ENCODE measurements around the gene AUH.
"Not testable (repeated sequence)": the region's sequence is repeated elsewhere in the genome, so short reads cannot be mapped to it uniquely, and the experiment has no call there.

Gene AUH

DNA sequence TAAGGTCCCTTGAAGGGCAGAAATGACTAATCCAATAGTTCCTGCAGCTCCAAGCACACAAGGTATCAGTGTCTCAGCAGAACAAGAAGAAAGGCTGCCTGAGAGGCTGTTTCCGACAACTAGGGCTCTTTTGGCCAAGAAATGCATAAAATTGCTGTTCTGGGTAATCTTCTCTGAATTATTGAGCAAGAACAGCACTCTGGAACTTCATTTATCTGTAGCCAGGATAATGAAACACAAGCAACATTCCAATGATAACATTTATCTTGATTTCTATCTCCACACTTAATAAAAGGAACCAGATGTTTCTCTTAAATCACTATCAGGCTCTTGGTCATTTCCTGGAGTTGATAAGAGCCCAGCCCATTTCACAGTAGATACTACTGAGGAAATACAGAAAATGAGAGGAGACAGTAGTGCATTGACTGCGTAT is 17.0 kb upstream of the AUH start:
- DNase-seq: no peak

DNA sequence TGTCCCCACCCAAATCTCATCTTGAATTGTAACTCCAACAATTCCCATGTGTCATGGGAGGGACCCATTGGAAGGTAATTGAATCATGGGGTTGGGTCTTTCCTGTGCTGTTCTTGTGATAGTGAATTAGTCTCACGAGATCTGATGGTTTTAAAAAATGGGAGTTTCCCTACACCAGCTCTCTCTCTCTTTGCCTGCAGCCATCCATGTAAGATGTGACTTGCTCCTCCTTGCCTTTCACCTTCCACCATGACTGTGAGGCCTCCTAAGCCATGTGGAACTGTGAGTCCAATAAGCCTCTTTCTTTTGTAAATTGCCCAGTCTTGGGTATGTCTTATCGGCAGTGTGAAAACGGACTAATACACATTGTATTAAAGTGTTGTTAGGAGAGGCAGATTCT is 16.3 kb upstream of the AUH start:
- DNase-seq: not testable (repeated sequence)

DNA sequence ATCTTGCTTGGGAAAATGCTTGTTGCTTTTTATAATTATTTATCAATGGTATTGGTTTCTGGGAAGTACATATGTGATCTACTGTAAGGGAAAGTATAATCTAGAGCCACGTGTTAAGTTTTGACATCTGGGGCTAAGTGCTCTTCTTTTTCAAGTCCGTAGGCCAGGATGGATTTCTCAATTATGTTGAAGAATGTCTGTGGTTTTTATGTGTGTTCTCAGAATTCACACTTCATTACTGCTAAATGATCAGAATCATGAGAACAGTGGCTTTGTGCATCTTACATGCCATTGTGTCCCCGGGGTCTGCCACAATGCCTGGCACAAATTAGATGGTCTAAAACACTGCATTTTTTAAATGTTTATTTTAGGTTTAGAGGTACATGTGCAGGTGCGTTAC is 14.5 kb upstream of the AUH start:
- peak; percentile 7 for DNase-seq

DNA sequence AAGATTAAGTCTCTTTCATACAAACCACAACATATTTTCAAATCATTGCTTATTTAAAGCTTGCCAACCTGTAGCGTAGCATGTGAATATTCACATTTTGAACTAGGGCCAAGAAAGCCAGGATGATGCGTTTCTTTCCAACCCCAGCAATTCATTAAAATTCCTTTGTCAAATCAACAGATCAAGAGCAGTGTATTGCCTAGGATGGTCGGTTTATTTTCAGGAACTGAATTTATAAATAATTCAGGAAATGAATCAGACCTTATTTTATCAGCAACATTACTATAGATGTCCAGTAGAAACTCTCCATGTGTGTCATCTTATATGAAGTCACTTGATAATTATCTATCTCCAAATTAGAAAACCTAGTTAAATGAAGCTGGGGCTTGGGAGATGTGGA is 13.2 kb upstream of the AUH start:
- no peak for DNase-seq

DNA sequence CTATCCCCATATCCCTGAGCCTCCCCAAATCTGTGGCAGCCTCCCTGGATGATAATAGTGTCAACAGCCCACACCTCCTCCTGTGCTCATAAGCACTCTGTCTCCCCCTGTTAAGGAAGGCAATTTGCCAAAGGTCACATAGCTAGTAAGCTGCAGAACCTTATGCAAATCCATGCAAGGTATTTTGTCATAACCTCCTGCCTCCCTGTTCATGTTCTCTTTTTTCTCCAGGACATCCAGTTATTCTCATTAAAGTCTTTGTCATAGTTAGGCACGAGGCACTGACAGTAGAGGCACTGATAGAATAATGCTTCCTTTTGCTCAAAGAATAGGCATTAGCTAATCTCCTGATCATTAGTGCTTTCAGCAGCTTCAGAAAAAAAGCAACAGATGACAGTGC is 10.2 kb upstream of the AUH start:
- DNase-seq: no peak

DNA sequence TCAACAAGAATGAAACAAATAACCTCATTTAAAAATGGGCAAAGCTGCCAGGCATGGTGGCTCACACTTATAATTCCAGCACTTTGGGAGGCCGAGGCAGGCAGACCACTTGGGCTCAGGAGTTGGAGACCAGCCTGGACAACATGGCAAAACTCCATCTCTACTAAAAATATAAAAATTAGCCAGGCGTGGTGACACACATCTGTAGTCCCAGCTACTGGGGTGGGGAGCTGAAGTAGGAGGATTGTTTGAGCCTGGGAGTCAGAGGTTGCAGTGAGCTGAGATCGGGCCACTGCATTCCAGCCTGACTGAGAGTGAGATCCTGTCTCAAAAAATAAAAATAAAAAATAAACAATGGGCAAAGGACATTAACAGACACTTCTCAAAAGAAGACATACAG is 8.3 kb upstream of the AUH start:
- not testable (repeated sequence) for DNase-seq

DNA sequence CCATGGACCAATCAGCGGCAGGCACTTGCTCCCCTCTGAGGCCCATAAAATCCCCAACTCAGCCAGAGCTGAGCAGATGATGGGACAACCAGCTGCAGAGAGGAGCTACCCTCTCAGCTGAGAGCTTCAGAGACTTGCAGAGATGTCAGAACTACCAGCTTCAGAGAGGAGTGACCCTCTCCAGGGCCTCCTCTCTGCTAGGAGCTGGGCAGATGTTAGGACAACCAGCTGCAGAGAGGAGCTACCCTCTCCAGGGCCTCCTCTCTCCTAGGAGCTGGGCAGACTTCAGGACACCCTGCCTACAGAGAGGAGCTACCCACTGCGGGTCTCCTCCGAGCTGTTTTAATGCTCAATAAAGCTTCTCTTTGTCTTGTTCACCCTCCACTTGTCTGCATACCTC is 3.0 kb upstream of the AUH start:
- DNase-seq: no peak

DNA sequence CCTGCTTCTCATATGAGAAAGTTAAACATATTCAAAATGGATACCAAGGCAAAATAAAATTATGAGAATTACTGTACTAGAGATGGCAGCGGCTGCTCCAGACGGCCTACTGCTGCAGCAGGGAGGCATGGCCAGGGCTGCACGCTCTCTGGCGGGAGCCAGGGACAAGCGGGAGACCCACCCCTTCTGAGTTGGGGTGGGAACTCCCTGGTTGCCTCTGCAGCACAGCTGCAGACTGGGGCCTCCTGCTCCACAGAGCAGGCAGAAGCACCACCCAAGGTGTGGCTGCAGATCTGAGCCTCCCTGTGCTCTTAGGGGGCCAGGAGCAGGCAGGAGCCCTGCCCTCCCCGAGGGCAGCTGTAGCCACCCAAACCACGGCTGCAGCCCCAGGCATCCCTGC is 2.3 kb upstream of the AUH start:
- DNase-seq: no peak

DNA sequence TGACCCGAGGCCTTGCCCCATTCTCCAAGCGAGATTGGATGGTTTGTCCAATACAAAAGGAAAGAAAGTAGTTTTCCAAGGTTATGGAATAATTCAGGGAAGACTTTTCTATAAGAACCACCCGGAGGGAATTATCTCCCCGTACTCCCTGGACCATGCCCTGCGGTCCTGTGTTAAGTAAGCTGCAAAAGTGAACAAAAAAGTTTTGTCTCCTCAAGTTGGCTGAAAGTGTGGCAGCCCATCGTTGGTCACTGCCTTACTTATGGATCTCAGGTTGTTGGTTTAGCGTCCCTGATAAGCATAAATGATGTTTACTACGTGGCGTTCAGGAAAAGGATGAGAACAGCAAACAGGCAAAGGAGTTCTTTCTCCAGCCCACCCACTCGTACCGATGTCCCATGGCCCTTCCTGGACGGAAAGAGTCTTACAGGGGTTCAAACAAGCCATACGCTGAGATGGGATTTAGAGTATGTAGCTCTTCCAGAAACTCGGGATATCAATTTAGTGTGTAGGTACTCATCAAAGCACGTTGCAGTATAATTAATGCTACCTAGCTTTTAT is 413 bp upstream of the AUH start:
- DNase-seq: no peak

DNA sequence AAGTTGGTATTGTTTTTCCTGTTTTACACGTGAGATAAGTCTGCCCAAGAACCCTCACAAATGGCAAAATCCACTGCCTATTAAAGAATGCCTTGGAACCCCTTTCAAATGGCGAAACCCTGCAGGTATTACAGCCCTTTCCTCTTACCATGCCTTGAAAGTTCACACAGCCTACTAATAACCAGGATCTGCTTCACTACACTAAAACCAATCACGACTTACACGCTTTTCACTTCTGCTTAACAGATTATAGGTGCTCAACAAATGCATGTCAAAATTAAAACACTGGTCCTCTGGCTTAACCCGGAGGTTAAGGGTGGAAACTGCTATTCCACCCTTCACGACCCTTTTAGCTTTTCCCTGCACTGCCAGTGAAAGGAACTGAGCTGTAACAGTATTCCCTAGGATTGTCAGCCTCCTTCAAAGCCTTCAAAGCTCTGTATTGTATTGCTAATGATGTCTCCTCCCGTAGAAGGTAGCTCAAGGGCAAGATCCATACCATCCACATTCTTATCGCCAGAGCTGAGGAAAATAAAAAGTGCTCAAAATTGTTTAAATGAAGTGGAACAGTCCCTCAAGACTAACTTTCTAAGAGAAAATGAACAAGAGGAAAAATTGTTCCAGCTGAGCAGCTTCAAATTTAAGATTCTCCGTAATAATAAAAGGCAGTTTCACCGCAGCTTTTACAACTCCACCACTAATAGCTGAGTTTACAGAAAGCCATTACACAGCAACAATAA is 997 bp downstream of the AUH start:
- no peak for DNase-seq

DNA sequence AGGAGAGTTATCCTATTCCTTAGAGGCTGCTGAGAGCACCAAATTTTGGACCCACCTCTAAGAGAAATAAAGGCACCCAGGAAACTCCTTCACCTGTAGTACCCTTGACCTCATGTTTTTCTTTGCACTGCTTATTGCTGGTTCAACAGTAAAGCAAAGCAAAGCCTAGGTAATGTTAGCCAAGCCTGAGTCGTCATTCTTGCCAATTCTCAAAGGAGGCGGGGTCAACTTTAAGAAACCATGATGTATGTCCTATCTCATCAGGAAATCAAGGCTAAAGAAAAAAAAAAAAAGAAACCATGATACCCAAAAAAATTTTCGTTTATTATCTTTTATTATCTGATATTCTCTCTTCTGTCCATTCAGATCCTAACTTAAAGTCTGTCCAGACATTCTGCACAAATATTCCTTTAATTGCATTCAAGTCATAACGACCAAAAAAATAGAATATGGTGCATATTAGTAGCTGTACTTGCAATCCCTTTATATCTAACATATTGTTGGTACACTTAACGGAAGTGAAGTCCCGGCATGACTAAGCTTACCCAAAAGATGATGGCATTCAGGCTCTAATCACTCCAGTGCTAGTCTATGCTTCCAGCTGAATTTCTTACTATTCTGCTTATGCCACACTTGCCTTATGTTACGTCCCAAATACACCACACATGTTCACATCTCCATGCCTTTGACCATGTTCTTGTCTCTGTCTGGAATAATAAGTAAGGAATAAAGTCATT is 1.8 kb downstream of the AUH start:
- no peak for DNase-seq

DNA sequence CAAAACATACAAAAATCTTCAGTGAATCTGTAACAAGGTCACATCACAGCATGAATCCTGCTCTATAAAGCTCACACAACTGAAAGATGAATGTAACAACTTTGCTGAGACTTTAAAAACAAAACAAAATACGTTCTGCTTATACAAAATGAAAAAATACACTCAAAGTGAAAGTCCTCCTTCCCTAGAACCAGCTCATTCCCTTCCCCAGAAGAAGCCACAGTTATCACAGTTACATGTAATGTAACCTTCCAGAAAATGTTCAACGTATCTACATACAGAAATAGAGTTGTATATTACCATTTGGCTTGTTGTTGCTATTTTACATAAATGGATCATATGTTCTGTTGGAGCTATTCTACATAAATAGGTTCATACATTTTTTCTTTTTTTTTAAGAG is 2.6 kb downstream of the AUH start:
- DNase-seq: no peak

DNA sequence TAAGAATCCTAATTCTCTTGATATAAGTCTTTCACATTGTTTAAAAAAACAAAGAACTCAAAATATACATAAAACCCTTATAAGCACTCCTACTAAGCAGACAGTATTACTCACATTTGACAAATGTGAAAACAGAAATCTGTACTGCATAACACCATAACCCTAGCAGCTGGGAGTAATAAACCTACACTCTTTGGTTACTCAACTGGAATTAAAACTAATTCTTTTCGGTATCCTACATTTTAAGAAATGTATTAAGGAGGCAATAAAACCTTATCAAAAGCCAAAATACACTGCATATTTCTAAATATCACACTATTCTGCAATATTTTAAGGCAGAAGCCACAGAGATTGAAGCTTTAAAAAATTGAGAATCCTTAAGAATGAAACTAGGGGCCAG is 6.8 kb downstream of the AUH start:
- DNase-seq: no peak

DNA sequence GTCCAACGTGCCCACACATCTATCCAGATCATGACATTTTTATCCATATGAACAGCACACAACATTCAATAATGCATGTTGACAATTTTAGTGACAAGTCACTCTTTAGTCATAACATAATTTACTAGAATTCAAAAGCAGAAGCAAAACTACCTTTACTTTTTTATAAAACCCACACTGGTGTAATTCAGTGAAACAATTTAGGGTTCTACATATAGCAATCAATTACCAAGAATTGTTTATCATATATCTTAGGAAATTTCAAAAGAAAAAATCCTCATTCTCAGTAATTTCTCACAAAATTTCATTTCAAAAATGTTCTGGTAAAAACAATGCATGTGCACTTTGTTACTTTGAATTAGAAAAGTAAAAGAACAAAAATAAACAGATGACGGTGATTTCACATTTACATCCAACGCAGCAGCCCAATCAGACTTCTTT is 12.6 kb downstream of the AUH start:
- DNase-seq: no peak

DNA sequence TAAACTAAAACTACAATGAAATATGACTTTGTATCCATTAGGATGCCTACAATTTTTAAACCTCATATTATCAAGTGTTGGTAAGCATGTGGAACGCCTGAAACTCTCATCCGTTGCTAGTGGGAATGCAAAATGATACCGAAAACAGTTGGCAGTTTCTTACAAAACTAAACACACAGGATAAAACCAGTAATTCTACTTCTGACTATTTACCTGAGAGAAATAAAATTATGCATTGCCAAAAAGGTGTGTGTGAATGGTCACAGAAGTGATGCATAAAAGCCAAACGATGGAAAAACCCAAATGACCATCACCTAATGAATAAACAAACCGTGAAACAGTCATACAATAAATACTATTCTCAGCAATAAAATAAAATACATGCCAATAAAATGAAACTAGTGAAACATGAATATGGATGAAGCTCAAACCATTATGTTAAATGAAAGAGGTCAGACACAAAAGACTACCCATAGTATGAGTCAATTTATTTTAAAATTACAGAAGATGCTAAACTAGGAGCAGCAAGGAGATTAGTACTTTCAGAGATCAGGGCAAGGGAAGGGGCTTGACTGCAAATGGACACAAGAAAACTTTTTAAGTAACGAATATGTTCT is 13.4 kb downstream of the AUH start:
- DNase-seq: no peak

DNA sequence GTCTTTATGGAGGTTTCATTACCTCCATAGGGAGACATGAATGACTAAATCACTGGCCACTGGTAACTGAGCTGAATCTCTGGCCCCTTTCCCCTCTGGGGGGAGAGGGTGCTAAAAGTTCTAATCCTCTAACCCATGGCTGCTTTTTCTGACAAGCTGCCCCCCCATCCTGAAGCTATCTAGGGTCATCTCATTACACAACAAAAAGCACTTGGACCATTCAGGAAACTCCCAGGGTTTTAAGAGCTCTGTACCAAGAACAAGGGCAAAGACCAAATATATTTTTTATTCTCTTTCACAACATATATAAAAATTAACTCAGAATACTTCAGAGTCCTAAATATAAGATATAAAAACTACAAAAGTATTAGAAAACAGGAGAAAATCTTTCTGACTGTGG is 14.3 kb downstream of the AUH start:
- DNase-seq: no peak

DNA sequence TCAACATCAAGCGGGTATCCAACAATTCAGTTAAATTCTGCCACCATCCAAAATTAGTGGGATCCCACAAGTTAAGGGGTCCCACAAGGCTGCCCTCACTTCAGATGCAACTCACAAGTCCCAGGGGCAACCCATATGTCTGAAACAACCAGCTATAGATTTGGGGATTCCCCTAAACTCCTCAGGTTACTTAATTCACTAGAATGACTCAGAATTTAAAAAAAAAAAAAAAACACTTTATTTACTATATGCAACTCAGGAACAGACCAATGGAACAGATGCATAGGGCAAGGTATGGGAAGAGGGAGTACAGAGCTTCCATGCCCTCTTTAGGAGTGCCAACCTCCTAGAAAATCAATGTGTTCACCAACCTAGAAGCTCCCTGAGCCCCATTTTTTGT is 15.1 kb downstream of the AUH start:
- DNase-seq: no peak

DNA sequence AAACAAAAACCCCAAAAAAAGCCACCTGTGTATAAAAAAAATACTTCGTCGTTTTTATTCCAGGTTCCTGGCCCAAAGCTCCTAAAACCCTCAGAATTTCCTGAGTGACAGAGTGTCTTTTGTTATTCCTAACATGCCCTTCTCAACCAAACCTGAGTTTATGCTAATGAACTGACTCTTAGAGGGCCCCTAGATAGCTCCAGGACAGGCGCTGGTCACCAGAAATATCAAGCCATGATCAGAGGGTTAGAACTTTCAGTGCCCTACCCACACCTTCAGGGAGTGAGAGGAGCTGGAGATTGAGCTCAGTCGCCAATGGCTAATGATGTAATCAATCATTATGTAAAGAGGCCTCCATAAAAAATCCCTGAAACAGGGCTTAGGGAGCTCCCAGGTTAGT is 15.7 kb downstream of the AUH start:
- no peak for DNase-seq

DNA sequence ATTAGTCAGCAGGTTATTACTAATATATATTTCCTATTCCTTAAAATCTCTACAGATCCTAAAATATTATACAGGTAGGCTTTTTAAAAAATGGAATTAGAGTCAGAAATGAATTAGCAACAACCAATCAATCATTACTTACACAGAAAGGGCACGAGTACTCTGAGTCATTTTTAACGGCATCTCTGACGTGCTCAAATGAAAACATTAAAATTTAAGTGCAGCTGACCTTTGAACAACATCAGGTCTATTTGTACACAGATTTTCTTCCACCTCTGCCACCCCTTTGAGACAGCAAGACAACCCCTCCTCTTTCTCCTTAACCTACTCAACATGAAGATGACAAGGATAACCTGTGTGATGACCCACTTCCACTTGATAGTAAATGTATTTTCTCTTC is 19.1 kb downstream of the AUH start:
- no peak for DNase-seq

DNA sequence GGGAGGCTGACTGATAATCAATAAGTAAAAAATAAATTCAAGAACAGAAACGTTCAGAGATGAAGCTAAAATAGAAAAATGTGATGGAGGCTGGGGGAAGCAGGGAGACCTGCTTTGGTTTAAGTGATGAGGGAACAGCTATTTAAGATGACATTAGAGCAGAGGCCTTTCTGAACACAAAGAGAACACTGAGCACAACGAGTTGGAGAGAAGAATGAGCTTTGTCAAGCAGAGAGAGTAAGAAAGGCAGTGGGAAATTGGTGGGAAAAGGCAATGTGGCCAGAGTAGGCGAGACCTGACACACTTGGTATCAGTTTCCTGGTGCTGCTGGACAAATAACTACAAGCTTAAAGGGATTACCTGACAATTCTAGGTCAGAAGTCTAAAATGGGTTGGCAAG is 20.0 kb downstream of the AUH start:
- no peak for DNase-seq

DNA sequence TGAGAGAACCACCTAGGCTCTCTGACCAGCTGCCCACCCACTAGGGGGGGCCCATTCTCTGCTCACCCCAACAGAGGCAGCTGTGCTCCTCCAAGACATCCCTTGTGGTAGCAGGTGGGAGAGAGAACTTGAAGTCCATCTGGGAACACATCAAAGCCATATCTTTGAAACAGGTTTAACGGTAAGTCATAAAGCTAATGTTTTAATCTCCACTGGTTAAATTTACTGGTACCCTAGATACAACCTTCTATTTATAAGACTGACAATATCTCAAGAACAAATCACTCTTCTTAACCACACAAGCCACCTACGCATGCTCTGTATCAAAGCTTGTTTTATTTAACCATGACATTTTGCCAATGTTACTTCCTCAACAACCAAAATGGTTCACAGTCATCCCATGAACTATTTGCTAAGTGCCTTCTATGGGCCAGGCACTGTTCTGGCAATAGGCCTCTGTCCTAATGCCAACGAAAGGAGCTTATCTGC is 20.4 kb downstream of the AUH start:
- no peak for DNase-seq

DNA sequence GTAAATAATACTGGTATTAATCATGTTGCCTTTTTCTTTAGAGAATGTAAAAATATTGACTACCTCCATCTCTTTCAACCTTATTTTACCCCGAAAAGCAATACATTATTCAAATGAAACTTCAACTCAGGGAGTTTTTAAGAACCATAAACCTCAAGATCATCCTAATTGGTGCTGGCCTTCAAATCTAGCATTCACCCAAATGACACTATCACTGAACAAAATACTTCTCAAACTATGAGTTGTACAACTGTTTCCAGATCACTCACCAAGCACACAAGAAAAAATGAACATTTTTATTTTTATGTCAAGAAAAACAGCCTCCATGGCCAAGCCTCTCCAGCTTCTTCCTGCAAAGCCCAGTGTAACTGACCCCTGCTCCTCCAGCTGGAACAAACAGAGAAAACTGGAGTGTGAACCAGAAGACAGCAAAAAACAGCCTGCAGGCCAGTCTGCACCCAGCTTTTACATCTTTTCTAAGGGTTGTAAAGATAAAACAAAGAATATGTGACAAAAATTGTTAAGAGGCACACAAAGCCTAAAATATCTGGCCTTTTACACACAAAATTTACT is 21.2 kb downstream of the AUH start:
- DNase-seq: no peak

DNA sequence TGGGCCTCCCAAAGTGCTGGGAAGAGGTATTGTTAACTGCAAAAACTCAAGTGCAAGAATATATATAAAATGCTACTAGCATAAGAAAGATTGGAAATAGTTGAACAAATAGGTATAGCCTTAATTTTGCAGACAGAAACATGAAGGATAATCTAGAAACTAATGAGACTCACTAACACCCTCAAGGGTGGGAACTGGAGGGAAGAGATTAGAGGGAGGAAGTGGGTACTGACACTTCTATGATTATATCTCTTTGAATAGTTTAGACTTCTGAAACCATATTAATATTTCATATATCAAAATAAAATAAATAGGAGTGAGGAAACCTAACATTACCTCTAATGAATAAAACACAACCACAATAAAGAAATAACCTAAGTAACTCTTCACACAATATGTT is 23.0 kb downstream of the AUH start:
- DNase-seq: no peak

Measured in NK-92 treated with Interleukin-12 subunit alpha and Interleukin-12 subunit beta, amount 100 ng/mL, for 24 hours (cell line).